Measurements from ENCODE around the gene FAR2.

GRCh38 chr12:29152223-29152868 lies 3.3 kb downstream of the FAR2 start:
- TF ChIP-seq NFIC (IDR thresholded peaks at IDR 0.05) (no peak), YY1 (IDR thresholded peaks at IDR 0.05; ENCODE audit: low read depth) (no peak), RAD21 (IDR thresholded peaks at IDR 0.05; ENCODE audit: low read depth) (no peak), TAF1 (IDR thresholded peaks at IDR 0.05; ENCODE audit: low read depth) (no peak), USF1 (IDR thresholded peaks at IDR 0.05) (no peak), EP300 (IDR thresholded peaks at IDR 0.05; ENCODE audit: borderline replicate concordance) (no peak), REST (IDR thresholded peaks at IDR 0.05; ENCODE audit: low read depth) (no peak), TEAD4 (IDR thresholded peaks at IDR 0.05) (no peak), EGR1 (IDR thresholded peaks at IDR 0.05) (no peak), ZBTB7A (IDR thresholded peaks at IDR 0.05; ENCODE audit: low read depth) (no peak), MAX (IDR thresholded peaks at IDR 0.05) (no peak), CEBPB (IDR thresholded peaks at IDR 0.05) (no peak), TCF12 (IDR thresholded peaks at IDR 0.05; ENCODE audit: low read depth) (no peak), CREB1 (IDR thresholded peaks at IDR 0.05; ENCODE audit: low read depth) (no peak)
